ENCODE data around the gene DRP2.
"Not testable (repeated sequence)": the region's sequence is repeated elsewhere in the genome, so short reads cannot be mapped to it uniquely, and the experiment has no call there.

The DRP2 gene

GRCh38 chrX:101219116-101219863, at the start of gene DRP2:
Gene DRP2 (plus strand): TSS chrX:101219786. CDS start chrX:101231648, 11,862 bp downstream.
- DNase-seq (ENCODE audit: low read depth): no peak

- DNase-seq (ENCODE audit: low read depth): no peak
Measured at GRCh38 chrX:101171883-101172400, 47.6 kb upstream of the DRP2 start.

- no peak for DNase-seq (ENCODE audit: low read depth)
Measured at GRCh38 chrX:101176439-101176838, 43.1 kb upstream of the DRP2 start.

- DNase-seq (ENCODE audit: low read depth): not testable (repeated sequence)
Measured at GRCh38 chrX:101184876-101185275, 34.7 kb upstream of the DRP2 start.

- DNase-seq (ENCODE audit: low read depth): not testable (repeated sequence)
Measured at GRCh38 chrX:101187961-101188360, 31.6 kb upstream of the DRP2 start.

GRCh38 chrX:101190736-101191135, 28.9 kb upstream of the DRP2 start:
- DNase-seq (ENCODE audit: low read depth): no peak

- DNase-seq (ENCODE audit: low read depth): no peak
Measured at GRCh38 chrX:101191217-101191750, 28.3 kb upstream of the DRP2 start.

GRCh38 chrX:101195442-101196173, 24.0 kb upstream of the DRP2 start:
- no peak for DNase-seq (ENCODE audit: low read depth)

- no peak for DNase-seq (ENCODE audit: low read depth)
Measured at GRCh38 chrX:101203761-101204351, 15.7 kb upstream of the DRP2 start.

GRCh38 chrX:101206471-101206870, 13.1 kb upstream of the DRP2 start:
- DNase-seq (ENCODE audit: low read depth): no peak

- DNase-seq (ENCODE audit: low read depth): no peak
Measured at GRCh38 chrX:101208152-101208905, 11.3 kb upstream of the DRP2 start.

- DNase-seq (ENCODE audit: low read depth): no peak
Measured at GRCh38 chrX:101210630-101211029, 9.0 kb upstream of the DRP2 start.

GRCh38 chrX:101217689-101218088, 1.9 kb upstream of the DRP2 start:
- DNase-seq (ENCODE audit: low read depth): no peak

- no peak for DNase-seq (ENCODE audit: low read depth)
Measured at GRCh38 chrX:101219864-101220346, 319 bp downstream of the DRP2 start.

- no peak for DNase-seq (ENCODE audit: low read depth)
Measured at GRCh38 chrX:101220662-101221260, 1.2 kb downstream of the DRP2 start.

- no peak for DNase-seq (ENCODE audit: low read depth)
Measured at GRCh38 chrX:101223226-101223625, 3.6 kb downstream of the DRP2 start.

GRCh38 chrX:101229170-101229569, 9.6 kb downstream of the DRP2 start:
- no peak for DNase-seq (ENCODE audit: low read depth)

- no peak for DNase-seq (ENCODE audit: low read depth)
Measured at GRCh38 chrX:101230636-101231035, 11.1 kb downstream of the DRP2 start.

- no peak for DNase-seq (ENCODE audit: low read depth)
Measured at GRCh38 chrX:101231080-101231479, 11.5 kb downstream of the DRP2 start.

GRCh38 chrX:101232316-101232715, 12.7 kb downstream of the DRP2 start:
- DNase-seq (ENCODE audit: low read depth): no peak

- no peak for DNase-seq (ENCODE audit: low read depth)
Measured at GRCh38 chrX:101237041-101237440, 17.5 kb downstream of the DRP2 start.

Measured in activated gamma-delta T cell treated with anti-CD3 and anti-CD28 coated beads, Interleukin-2, amount 50 U/mL, for 16 hours (primary cell).